Fibroblast of pulmonary artery (primary cell): ENCODE results near the gene SERPINB6.
A peak's percentile ranks its signal among the peaks of the same experiment; 100 is the strongest.

Experiments
- DNase-seq: peaks from one replicate; pipeline ENCODE4 v3.0.0-alpha.2; 2010; ENCODE audit warnings: low read depth
- H3K4me3 ChIP-seq: replicated peaks from 2 replicates; pipeline ENCODE4 v1.5.1; 2011; ENCODE audit warnings: low read depth, mild to moderate bottlenecking, control low read depth, low read length, moderate library complexity
- CTCF ChIP-seq: IDR thresholded peaks from 2 replicates; pipeline ENCODE4 v1.5.1; 2011; ENCODE audit warnings: mild to moderate bottlenecking, control low read depth, low read length, inconsistent platforms; ENCODE audit errors: missing control alignments

The SERPINB6 gene

GRCh38 chr6:2962004-2962403, 9.4 kb downstream of the SERPINB6 start:
- no peak overlapping the region for H3K4me3 ChIP-seq

GRCh38 chr6:2961506-2961905, 9.9 kb downstream of the SERPINB6 start:
- DNase-seq = no peak
- TF ChIP-seq CTCF = no peak
- no peak overlapping the region for H3K4me3 ChIP-seq

More at GRCh38 chr6:2962004-2962403, 9.4 kb downstream of the SERPINB6 start:
- DNase-seq = no peak
- no peak for TF ChIP-seq CTCF

- H3K4me3 ChIP-seq = no peak overlapping the region
- no peak for DNase-seq
Observed at GRCh38 chr6:2960935-2961334, 10.4 kb downstream of the SERPINB6 start.

GRCh38 chr6:2959909-2960719, 11.3 kb downstream of the SERPINB6 start:
- no peak for TF ChIP-seq CTCF

More at GRCh38 chr6:2960935-2961334, 10.4 kb downstream of the SERPINB6 start:
- no peak for TF ChIP-seq CTCF

GRCh38 chr6:2958776-2959175, 12.6 kb downstream of the SERPINB6 start:
- no peak for DNase-seq
- no peak overlapping the region for H3K4me3 ChIP-seq

More at GRCh38 chr6:2959909-2960719, 11.3 kb downstream of the SERPINB6 start:
- peak; percentile 71 for DNase-seq
- H3K4me3 ChIP-seq = no peak overlapping the region

GRCh38 chr6:2958331-2958711, 13.0 kb downstream of the SERPINB6 start:
- no peak overlapping the region for H3K4me3 ChIP-seq
- no peak for DNase-seq
- TF ChIP-seq CTCF = no peak

More at GRCh38 chr6:2958776-2959175, 12.6 kb downstream of the SERPINB6 start:
- no peak for TF ChIP-seq CTCF
